Measurements from ENCODE around the gene SMARCAD1. TPM values are rescaled to one million over a fixed set of nuclear protein-coding genes. Genes with fewer than 3 reads are reported as not detected.

The SMARCAD1 gene
- polyA plus RNA-seq, 2 of the 4 experiments (the other 2 are of a cell fraction), result 15.9 to 35.7 TPM

GRCh38 chr4:94226763-94227162, 19.1 kb downstream of the SMARCAD1 start:
- Histone ChIP-seq H3K9me3 (no peaks in the 10 kb centered on the region), H3K27ac (no peak overlapping the region), H3K4me2 (no peak overlapping the region), H3K4me1 (no peaks in the 10 kb centered on the region), H3K4me3 (no peak overlapping the region)
- ChIA-PET POLR2A (no interaction called here), CTCF (no interaction called here)
- ATAC-seq (no peak), DNase-seq (ENCODE audit: low read depth in 1 of 2, low spot score in 1 of 2) (no peak), FAIRE-seq (no peak)
- WGBS (ENCODE audit: missing lambda C conversion rate), result 72% methylated on average over 4 of the region's 4 CpGs
- TF ChIP-seq CBX8 (IDR thresholded peaks at IDR 0.05), result no peak
- no peak for TF ChIP-seq SMC3 (IDR thresholded peaks at IDR 0.05)
- TF ChIP-seq JUNB (IDR thresholded peaks at IDR 0.05), result no peak
- TF ChIP-seq EHF (CRISPR knock-in tag; IDR thresholded peaks at IDR 0.05), result no peak
- no peak for TF ChIP-seq MAZ (IDR thresholded peaks at IDR 0.05; ENCODE audit: borderline replicate concordance, low read depth, low read length)
- TF ChIP-seq REST (IDR thresholded peaks at IDR 0.05), result no peak
- TF ChIP-seq NPAS2 (CRISPR knock-in tag; IDR thresholded peaks at IDR 0.05; ENCODE audit: borderline replicate concordance), result no peak
- TF ChIP-seq CBX2 (IDR thresholded peaks at IDR 0.05; ENCODE audit: borderline replicate concordance, low read depth), result no peak
- TF ChIP-seq EP300 (IDR thresholded peaks at IDR 0.05), result no peak
- TF ChIP-seq HDAC2 (IDR thresholded peaks at IDR 0.05), result no peak
- no peak for TF ChIP-seq ZNF302 (CRISPR knock-in tag; IDR thresholded peaks at IDR 0.05)
- TF ChIP-seq POLR2A (IDR thresholded peaks at IDR 0.05; ENCODE audit: low read length), result no peak
- no peak for TF ChIP-seq KDM1A (IDR thresholded peaks at IDR 0.05; ENCODE audit: low read depth)

DNA sequence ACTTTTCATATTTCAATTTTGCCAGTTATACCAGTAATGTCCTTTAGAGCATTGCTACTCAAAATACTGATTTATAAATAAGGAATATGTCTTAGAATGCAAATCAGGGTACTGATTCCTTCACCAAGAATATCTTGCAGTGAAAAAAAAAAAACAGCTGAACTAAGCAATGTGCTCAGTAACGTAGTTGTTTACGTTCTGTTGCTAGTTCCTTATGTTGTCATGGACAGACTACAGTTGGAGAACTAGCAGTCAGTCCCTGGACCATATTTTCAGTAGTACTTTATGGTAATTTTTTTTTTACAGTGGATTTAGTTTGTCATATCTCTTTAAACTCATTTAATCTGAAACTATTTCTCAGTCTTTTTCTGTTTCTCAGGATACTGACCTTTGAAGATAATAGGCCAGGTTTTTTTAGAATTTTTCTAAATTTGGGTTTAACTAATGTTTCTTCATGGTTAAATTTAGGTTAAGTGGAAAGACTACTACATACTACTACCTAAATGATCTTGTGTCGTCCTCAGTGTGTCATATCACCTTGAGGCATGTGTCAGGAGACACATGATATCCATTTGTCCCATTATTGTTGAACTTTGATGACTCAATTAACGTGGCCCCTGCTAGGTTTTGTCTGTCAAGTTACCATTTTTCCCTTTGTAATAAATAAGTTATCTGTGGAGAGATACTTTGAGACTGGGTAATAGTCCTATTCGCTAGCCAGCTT, 21.0 kb downstream of the SMARCAD1 start:
- TF ChIP-seq EP300 (IDR thresholded peaks at IDR 0.05), result no peak
- no peak for TF ChIP-seq HOXA7 (CRISPR knock-in tag; IDR thresholded peaks at IDR 0.05)
- TF ChIP-seq RCOR1 (IDR thresholded peaks at IDR 0.05; ENCODE audit: low read depth, low read length), result no peak
- TF ChIP-seq ZSCAN20 (CRISPR knock-in tag; IDR thresholded peaks at IDR 0.05), result no peak
- TF ChIP-seq MAZ (IDR thresholded peaks at IDR 0.05; ENCODE audit: borderline replicate concordance, low read depth, low read length), result no peak
- TF ChIP-seq E2F6 (IDR thresholded peaks at IDR 0.05; ENCODE audit: borderline replicate concordance, low read depth), result no peak
- no peak for TF ChIP-seq RFX5 (IDR thresholded peaks at IDR 0.05)
- no peak overlapping the region for H3K4me2 ChIP-seq
- ChIA-PET POLR2A (no interaction called here), CTCF (no interaction called here)
- H3K27ac ChIP-seq, result no peak overlapping the region
- no peaks in the 10 kb centered on the region for H3K4me1 ChIP-seq
- WGBS (ENCODE audit: missing lambda C conversion rate), result 79% methylated on average over 5 of the region's 5 CpGs
- H3K4me3 ChIP-seq, result no peak overlapping the region
- DNase-seq (ENCODE audit: low read depth in 1 of 2, low spot score in 1 of 2) (no peak), ATAC-seq (no peak), FAIRE-seq (no peak)
- no peaks in the 10 kb centered on the region for H3K9me3 ChIP-seq

- POLR2A ChIA-PET, result no interaction called here
- 94% methylated on average over 6 of the region's 6 CpGs for WGBS (ENCODE audit: missing lambda C conversion rate)
- no peak for FAIRE-seq
Measured at GRCh38 chr4:94232519-94232918, 24.9 kb downstream of the SMARCAD1 start.

More at GRCh38 chr4:94232519-94232918, 24.9 kb downstream of the SMARCAD1 start:
- TF ChIP-seq HDAC2 (IDR thresholded peaks at IDR 0.05), result no peak
- no peak for TF ChIP-seq NFE2L2 (conservative IDR thresholded peaks at IDR 0.05; ENCODE audit: low read length)
- no peak for TF ChIP-seq POLR2A (IDR thresholded peaks at IDR 0.05; ENCODE audit: low read length)
- no peak for TF ChIP-seq POLR2AphosphoS2 (conservative IDR thresholded peaks at IDR 0.05; ENCODE audit: low read length)
- TF ChIP-seq ZNF302 (CRISPR knock-in tag; IDR thresholded peaks at IDR 0.05), result no peak
- TF ChIP-seq KDM1A (IDR thresholded peaks at IDR 0.05; ENCODE audit: low read depth), result no peak
- TF ChIP-seq TFCP2L1 (CRISPR knock-in tag; IDR thresholded peaks at IDR 0.05), result no peak
- no peak for TF ChIP-seq SMC3 (IDR thresholded peaks at IDR 0.05)
- no peak for TF ChIP-seq HEYL (CRISPR knock-in tag; IDR thresholded peaks at IDR 0.05)
- TF ChIP-seq HOXB5 (CRISPR knock-in tag; IDR thresholded peaks at IDR 0.05), result no peak
- TF ChIP-seq HOXA7 (CRISPR knock-in tag; IDR thresholded peaks at IDR 0.05), result no peak
- TF ChIP-seq EHMT2 (IDR thresholded peaks at IDR 0.05; ENCODE audit: low read depth), result no peak
- TF ChIP-seq CEBPB (IDR thresholded peaks at IDR 0.05), result no peak
- no peak for TF ChIP-seq JUN (IDR thresholded peaks at IDR 0.05)
- TF ChIP-seq EP300 (IDR thresholded peaks at IDR 0.05), result no peak
- TF ChIP-seq RNF2 (IDR thresholded peaks at IDR 0.05; ENCODE audit: borderline replicate concordance, low read depth), result no peak
- no peak for TF ChIP-seq EHF (CRISPR knock-in tag; IDR thresholded peaks at IDR 0.05)
- no peak for TF ChIP-seq MYC (IDR thresholded peaks at IDR 0.05; ENCODE audit: borderline replicate concordance, low read length)
- Histone ChIP-seq H3K4me2 (no peak overlapping the region), H3K9me3 (no peaks in the 10 kb centered on the region), H3K4me1 (no peaks in the 10 kb centered on the region), H3K4me3 (no peak overlapping the region), H3K27ac (no peak overlapping the region)
- no peak for DNase-seq (ENCODE audit: low read depth in 1 of 2, low spot score in 1 of 2)
- ATAC-seq, result no peak
- CTCF ChIA-PET, result no interaction called here

All from A549 (cell line).